Measurements from ENCODE around the gene DNAJC16.

The DNAJC16 gene

DNA sequence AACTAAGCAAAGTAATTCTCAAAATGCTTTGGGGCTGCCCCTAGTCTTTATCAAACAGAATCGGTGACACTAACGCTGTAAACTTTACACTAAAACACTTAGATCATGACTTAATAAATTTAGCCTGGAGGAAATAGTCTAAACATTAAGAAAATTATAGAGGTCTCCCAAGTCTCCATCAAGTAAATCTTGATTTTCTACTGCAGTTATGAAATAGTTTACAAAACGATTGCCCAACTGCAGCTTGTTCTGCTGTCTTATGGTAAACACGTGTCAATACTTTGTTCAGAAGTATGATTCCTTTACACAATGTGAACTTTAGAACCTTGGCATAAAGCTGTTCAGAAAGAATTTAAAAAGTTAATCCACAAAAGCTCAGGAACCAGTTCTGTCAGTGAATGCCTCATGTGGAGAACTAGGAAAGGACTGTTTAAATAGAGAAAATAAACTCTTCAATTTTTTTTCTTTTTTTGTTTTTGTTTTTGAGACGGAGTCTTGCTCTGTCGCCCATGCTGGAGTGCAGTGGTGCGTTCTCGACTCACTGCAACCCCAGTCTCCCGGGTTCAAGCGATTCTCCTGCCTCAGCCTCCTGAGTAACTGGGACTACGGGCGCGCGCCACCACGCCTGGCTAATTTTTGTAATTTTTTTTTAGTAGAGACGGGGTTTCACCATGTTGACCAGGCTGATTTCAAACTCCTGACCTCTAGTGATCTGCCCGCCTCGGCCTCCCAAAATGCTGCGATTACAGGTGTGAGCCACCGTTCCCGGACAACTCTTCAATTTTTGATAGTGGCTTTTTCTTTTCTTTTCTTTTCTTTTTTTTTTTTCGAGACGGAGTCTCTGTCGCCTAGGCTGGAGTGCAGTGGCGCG is 92.2 kb downstream of the DNAJC16 start:
- TF ChIP-seq, protein P1, sequence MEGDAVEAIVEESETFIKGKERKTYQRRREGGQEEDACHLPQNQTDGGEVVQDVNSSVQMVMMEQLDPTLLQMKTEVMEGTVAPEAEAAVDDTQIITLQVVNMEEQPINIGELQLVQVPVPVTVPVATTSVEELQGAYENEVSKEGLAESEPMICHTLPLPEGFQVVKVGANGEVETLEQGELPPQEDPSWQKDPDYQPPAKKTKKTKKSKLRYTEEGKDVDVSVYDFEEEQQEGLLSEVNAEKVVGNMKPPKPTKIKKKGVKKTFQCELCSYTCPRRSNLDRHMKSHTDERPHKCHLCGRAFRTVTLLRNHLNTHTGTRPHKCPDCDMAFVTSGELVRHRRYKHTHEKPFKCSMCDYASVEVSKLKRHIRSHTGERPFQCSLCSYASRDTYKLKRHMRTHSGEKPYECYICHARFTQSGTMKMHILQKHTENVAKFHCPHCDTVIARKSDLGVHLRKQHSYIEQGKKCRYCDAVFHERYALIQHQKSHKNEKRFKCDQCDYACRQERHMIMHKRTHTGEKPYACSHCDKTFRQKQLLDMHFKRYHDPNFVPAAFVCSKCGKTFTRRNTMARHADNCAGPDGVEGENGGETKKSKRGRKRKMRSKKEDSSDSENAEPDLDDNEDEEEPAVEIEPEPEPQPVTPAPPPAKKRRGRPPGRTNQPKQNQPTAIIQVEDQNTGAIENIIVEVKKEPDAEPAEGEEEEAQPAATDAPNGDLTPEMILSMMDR (IDR thresholded peaks at IDR 0.05): no peak
- H3K27ac Mint-ChIP-seq: peak overlapping the region; percentile 98
- peaks cover 73% of the 10 kb centered on the region for H3K4me1 Mint-ChIP-seq
- no peak for DNase-seq
- no peaks in the 10 kb centered on the region for H3K36me3 Mint-ChIP-seq (ENCODE audit: low read depth)
- no peaks in the 10 kb centered on the region for H3K9me3 Mint-ChIP-seq
- no peaks in the 10 kb centered on the region for H3K27me3 Mint-ChIP-seq (ENCODE audit: low read depth, poor library complexity)
- H3K4me3 Mint-ChIP-seq: peak overlapping the region; percentile 95

DNA sequence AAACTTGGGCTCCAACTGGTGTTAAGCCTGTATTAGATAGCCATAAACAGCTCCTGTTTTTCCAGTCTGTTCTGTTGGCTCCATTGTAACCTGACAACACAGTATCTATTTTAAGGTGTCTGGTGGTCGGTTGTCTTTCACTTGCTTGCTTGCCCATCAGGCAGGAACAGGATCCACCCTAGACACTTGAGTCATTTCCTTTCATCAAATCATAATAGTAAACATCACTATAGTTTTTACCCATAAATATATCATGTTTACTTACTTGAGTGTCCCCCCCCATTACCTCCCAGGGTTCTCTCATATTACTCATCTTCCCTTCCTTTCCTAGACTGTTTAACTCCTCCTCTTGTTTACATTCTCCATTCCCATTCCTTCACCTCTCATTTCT is 93.5 kb downstream of the DNAJC16 start:
- Mint-ChIP-seq H3K9me3 (no peaks in the 10 kb centered on the region), H3K27me3 (ENCODE audit: low read depth, poor library complexity) (no peaks in the 10 kb centered on the region), H3K4me1 (peaks cover 73% of the 10 kb centered on the region), H3K4me3 (peak overlapping the region; percentile 70), H3K36me3 (ENCODE audit: low read depth) (no peaks in the 10 kb centered on the region), H3K27ac (peak overlapping the region; percentile 55)
- DNase-seq: no peak
- TF ChIP-seq, protein P1 (IDR thresholded peaks at IDR 0.05): no peak

DNA sequence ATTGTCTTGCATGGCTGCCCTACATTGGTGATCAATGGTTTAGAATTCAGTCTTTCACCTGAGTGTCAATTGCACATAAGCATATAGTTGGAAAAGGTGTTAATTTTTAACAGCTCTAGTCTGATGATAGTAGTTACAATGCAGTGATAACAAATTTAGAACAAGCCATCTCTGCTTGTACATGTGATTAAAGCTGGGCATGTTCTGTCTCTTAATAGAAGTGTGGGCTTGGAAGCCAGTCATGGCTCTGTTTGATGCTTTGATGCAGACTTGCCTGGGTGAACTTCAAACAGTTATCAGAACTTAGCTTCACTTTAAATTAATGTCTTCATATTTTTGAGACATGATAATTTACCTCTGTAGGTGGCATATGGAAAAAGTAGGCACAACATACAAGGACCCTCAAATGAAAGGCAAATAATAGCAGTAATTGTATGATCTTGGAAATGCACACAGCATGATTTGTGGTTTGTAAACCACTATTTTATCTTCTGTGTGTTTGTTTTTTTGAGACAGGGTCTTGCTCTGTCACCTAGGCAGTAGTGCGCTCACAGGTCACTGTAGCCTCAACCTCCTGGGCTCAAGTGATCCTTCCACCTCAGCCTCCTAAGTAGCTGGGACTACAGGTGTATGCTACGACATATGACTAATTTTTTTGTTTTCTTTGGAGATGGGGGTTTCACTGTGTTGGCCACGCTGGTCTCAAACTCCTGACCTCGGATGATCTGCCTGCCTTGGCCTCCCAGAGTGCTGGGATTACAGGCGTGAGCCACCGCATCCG is 94.4 kb downstream of the DNAJC16 start:
- H3K27me3 Mint-ChIP-seq (ENCODE audit: low read depth, poor library complexity): no peaks in the 10 kb centered on the region
- TF ChIP-seq, protein P1 (IDR thresholded peaks at IDR 0.05): no peak
- no peak overlapping the region for H3K4me3 Mint-ChIP-seq
- H3K36me3 Mint-ChIP-seq (ENCODE audit: low read depth): no peaks in the 10 kb centered on the region
- no peaks in the 10 kb centered on the region for H3K9me3 Mint-ChIP-seq
- DNase-seq: no peak
- H3K4me1 Mint-ChIP-seq: peaks cover 73% of the 10 kb centered on the region
- H3K27ac Mint-ChIP-seq: peak overlapping the region; percentile 9

DNA sequence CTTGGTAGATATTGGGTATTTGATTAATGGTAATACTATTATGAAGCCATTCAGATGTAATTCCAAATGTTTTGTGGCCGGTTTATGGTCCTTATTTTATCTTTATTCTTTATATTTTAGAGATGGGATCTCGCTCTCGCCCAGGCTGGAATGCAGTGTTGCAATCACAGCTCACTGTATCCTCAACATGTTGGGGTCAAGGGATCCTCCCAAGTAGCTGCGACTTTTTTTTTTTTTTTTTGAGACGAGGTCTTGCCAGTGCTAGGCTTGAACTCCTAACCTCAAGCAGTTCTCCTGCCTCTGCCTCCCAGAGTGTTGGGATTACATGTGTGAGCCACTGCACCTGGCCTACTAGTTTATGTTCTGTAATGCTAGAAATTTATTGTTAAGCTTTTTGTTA is 95.3 kb downstream of the DNAJC16 start:
- Mint-ChIP-seq H3K27me3 (ENCODE audit: low read depth, poor library complexity) (no peaks in the 10 kb centered on the region), H3K9me3 (no peaks in the 10 kb centered on the region), H3K27ac (no peak overlapping the region), H3K36me3 (ENCODE audit: low read depth) (peaks cover 8% of the 10 kb centered on the region), H3K4me3 (no peak overlapping the region), H3K4me1 (peaks cover 73% of the 10 kb centered on the region)
- no peak for DNase-seq
- TF ChIP-seq, protein P1 (IDR thresholded peaks at IDR 0.05): no peak

DNA sequence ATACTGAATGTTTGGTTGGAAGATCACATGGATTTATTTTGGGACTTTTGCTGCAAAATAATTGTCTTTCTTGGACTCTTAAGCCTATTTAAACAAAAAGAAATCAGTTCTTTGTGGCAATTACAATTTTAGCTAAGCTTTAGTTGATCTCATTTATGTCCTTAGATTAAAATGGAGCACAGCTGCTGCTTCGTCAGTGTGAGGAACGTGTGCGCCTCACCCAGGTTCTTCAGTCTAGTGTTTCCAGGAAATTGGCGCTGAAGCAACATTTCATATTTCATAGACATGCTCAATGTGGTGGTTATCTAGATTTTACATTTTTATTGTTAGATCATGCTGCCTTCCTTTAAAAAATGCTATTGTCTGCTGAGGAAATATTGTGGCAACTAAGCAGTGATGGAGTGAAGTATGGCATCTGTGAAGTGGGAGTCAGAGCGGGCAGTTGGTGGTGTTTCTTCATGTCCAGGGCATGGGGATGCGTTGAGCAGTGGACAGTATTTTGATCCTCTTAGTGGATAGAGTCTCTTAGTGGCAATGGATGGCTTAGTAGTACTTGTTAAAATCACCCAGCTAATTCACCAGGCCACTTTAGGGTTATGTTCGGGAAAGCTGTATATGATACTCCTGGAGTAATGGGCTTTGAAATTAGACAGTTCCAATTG is 96.2 kb downstream of the DNAJC16 start:
- H3K4me3 Mint-ChIP-seq: no peak overlapping the region
- no peaks in the 10 kb centered on the region for H3K9me3 Mint-ChIP-seq
- no peak for DNase-seq
- peaks cover 16% of the 10 kb centered on the region for H3K36me3 Mint-ChIP-seq (ENCODE audit: low read depth)
- H3K4me1 Mint-ChIP-seq: peaks cover 82% of the 10 kb centered on the region
- no peaks in the 10 kb centered on the region for H3K27me3 Mint-ChIP-seq (ENCODE audit: low read depth, poor library complexity)
- H3K27ac Mint-ChIP-seq: peak overlapping the region; percentile 41
- TF ChIP-seq, protein P1 (IDR thresholded peaks at IDR 0.05): no peak
